K562 (cell line): Measurements from ENCODE around the gene SERAC1. TPM values are rescaled to one million over a fixed set of nuclear protein-coding genes. Genes with fewer than 3 reads are reported as not detected.

ENCODE experiments used
- BCOR ChIP-seq: fragments of 450-650 bp; IDR thresholded peaks from 2 replicates; pipeline ENCODE4 v1.6.1; 2016
- CBX3 ChIP-seq, 2 experiments: IDR thresholded peaks; 1 replicate in 1 of 2; 2 replicates in 1 of 2; pipeline ENCODE4 v1.6.1; 2012; ENCODE audit warnings: inconsistent platforms in 2 of 2, low read length in 2 of 2, borderline replicate concordance in 1 of 2, control low read depth in 1 of 2
- DNMT1 ChIP-seq: fragments of 450-650 bp; IDR thresholded peaks from 2 replicates; pipeline ENCODE4 v1.6.1; 2016; ENCODE audit warnings: antibody characterized with exemption, mild to moderate bottlenecking
- ELK1 ChIP-seq: sonication (generic); formaldehyde crosslinking; IDR thresholded peaks from 2 replicates; pipeline ENCODE4 v1.8.1; 2022; ENCODE audit warnings: missing genetic modification reagents
- EZH2 ChIP-seq: IDR thresholded peaks from 2 replicates; pipeline ENCODE4 v1.6.1; 2012; ENCODE audit warnings: low read depth, mild to moderate bottlenecking, inconsistent platforms, low read length, borderline replicate concordance
- HCFC1 ChIP-seq: IDR thresholded peaks from 2 replicates; pipeline ENCODE4 v1.6.1; 2012; ENCODE audit warnings: low read depth, low read length, improper control_type of control experiment
- HDGF ChIP-seq: fragments of 450-650 bp; IDR thresholded peaks from 2 replicates; pipeline ENCODE4 v1.6.1; 2016
- IRF9 ChIP-seq: fragments of 450-650 bp; IDR thresholded peaks from 2 replicates; pipeline ENCODE4 v1.6.1; 2016; ENCODE audit warnings: missing biosample characterization, missing genetic modification characterization
- LCOR ChIP-seq: sonication (generic); formaldehyde crosslinking; IDR thresholded peaks from 2 replicates; pipeline ENCODE4 v1.8.0; 2022; ENCODE audit warnings: mild to moderate bottlenecking, missing genetic modification reagents
- NFE2L1 ChIP-seq: fragments of 450-650 bp; IDR thresholded peaks from 2 replicates; pipeline ENCODE4 v1.6.1; 2016; ENCODE audit warnings: missing genetic modification characterization, low read depth, mild to moderate bottlenecking, missing compliant biosample characterization, moderate library complexity, borderline replicate concordance
- PHB2 ChIP-seq: fragments of 450-650 bp; IDR thresholded peaks from 2 replicates; pipeline ENCODE4 v1.6.1; 2017; ENCODE audit warnings: low read depth
- RAD21 ChIP-seq, 2 experiments: fragments of 250-450 bp in 1 of 2; fragments of 450-650 bp in 1 of 2; sonication (Bioruptor Pico) in 1 of 2; formaldehyde crosslinking in 1 of 2; IDR thresholded peaks in 1 of 2; conservative IDR thresholded peaks in 1 of 2; 2 replicates each; pipeline versions ENCODE4 v1.4.0 to v1.8.0; 2020 to 2022; ENCODE audit warnings: mild to moderate bottlenecking in 2 of 2, moderate library complexity in 1 of 2
- RBFOX2 ChIP-seq: fragments of 200-400 bp; formaldehyde crosslinking; IDR thresholded peaks from 2 replicates; pipeline ENCODE4 v1.6.1; 2017; ENCODE audit warnings: low read depth, mild to moderate bottlenecking, low read length, moderate library complexity
- RFX5 ChIP-seq: IDR thresholded peaks from 2 replicates; pipeline ENCODE4 v1.6.1; 2011; ENCODE audit warnings: low read depth, mild to moderate bottlenecking, improper control_type of control experiment, low read length
- TARDBP ChIP-seq: fragments of 450-650 bp; IDR thresholded peaks from 2 replicates; pipeline ENCODE4 v1.6.1; 2016
- TEAD2 ChIP-seq: fragments of 450-650 bp; IDR thresholded peaks from 2 replicates; pipeline ENCODE4 v1.6.1; 2016; ENCODE audit warnings: missing genetic modification characterization, control low read depth, missing compliant biosample characterization
- U2AF1 ChIP-seq: fragments of 200-400 bp; formaldehyde crosslinking; optimal IDR thresholded peaks from 2 replicates; pipeline ENCODE3; 2017; ENCODE audit warnings: mild to moderate bottlenecking, low read depth, low read length, moderate library complexity
- XRCC3 ChIP-seq: fragments of 450-650 bp; IDR thresholded peaks from 2 replicates; pipeline ENCODE4 v1.6.1; 2017; ENCODE audit warnings: mild to moderate bottlenecking, moderate library complexity
- ZBTB49 ChIP-seq: sonication (generic); formaldehyde crosslinking; IDR thresholded peaks from 2 replicates; pipeline ENCODE4 v1.8.0; 2022; ENCODE audit warnings: missing genetic modification reagents, mild to moderate bottlenecking, borderline replicate concordance
- ZKSCAN8 ChIP-seq: fragments of 200-800 bp; sonication (Bioruptor generic); IDR thresholded peaks from 2 replicates; pipeline ENCODE4 v1.6.1; 2016; ENCODE audit warnings: missing genetic modification characterization, missing compliant biosample characterization
- ZNF133 ChIP-seq: fragments of 250-450 bp; sonication (Bioruptor Pico); IDR thresholded peaks from 2 replicates; pipeline ENCODE4 v1.4.0; 2020; ENCODE audit warnings: mild to moderate bottlenecking
- ZNF282 ChIP-seq: sonication (generic); formaldehyde crosslinking; IDR thresholded peaks from 2 replicates; pipeline ENCODE4 v1.8.1; 2023; ENCODE audit warnings: missing genetic modification reagents
- ZNF639 ChIP-seq, 2 experiments: fragments of 200-800 bp in 1 of 2; sonication (Bioruptor generic) in 1 of 2; sonication (generic) in 1 of 2; formaldehyde crosslinking in 1 of 2; IDR thresholded peaks in 1 of 2; conservative IDR thresholded peaks in 1 of 2; 2 replicates each; pipeline versions ENCODE4 v1.5.0 to v1.6.1; 2016 to 2020; ENCODE audit warnings: missing compliant biosample characterization in 1 of 2, missing genetic modification characterization in 1 of 2, missing genetic modification reagents in 1 of 2
- ZNF764 ChIP-seq: fragments of 250-450 bp; sonication (Bioruptor Pico); IDR thresholded peaks from 2 replicates; pipeline ENCODE4 v1.4.0; 2020; ENCODE audit warnings: low read depth, mild to moderate bottlenecking, moderate library complexity
- polyA plus RNA-seq, 8 experiments: library from polyadenylated mRNA; depleted of rRNA in 4 of 8; stranded (reverse) in 5 of 8; unstranded in 3 of 8; fragments of >200 nt; fragmentation: Nextera tagmentation in 2 of 8; fragmentation: Illumina TruSeq in 1 of 8; extraction: Ambion mirVana in 2 of 8; extraction: Trizol in 1 of 8; gene quantifications; 2 replicates each; pipeline versions ENCODE4 v1.2.1 to v1.2.3, GENCODE V29; 2011 to 2014; ENCODE audit warnings: inconsistent platforms in 1 of 8, missing spikeins in 1 of 8
- total RNA-seq, 7 experiments: library from RNA; depleted of rRNA in 6 of 7; stranded (reverse); fragments of >200 nt in 6 of 7; fragmentation: Illumina TruSeq in 2 of 7; extraction: Trizol in 2 of 7; gene quantifications; 2 replicates each; pipeline versions ENCODE4 v1.2.1 to v1.2.3, GENCODE V29; 2011 to 2021; ENCODE audit warnings: low replicate concordance in 1 of 7

Gene SERAC1
- total and polyA plus RNA-seq, 9 of the 15 experiments (the other 6 are each of a cell fraction or from before 2014, with no cell fraction given) = 1.8 to 6.2 (median 2.8) TPM

GRCh38 chr6:158213925-158214674 lies 46.0 kb upstream of the SERAC1 start (continued):
- TF ChIP-seq ZKSCAN8 (CRISPR knock-in tag) (no peak), RBFOX2 (no peak), ELK1 (CRISPR knock-in tag) (no peak), ZNF282 (CRISPR knock-in tag) (no peak), DNMT1 (no peak), PHB2 (no peak), BCOR (peak; percentile 68; the same call in 1 of the 2 replicates), XRCC3 (no peak), ZNF133 (no peak), CBX3 (IDR thresholded peaks at IDR 0.05; ENCODE audit: borderline replicate concordance in 1 of 2, low read length in 2 of 2) (no peak; a peak in 1 of 3 replicates), U2AF1 (no peak), LCOR (no peak), HCFC1 (no peak), RFX5 (no peak), ZNF639 (CRISPR knock-in tag; conservative IDR thresholded peaks at IDR 0.05 in 1 of 2, IDR thresholded peaks at IDR 0.05 in 1 of 2) (no peak), RAD21 (CRISPR knock-in tag; conservative IDR thresholded peaks at IDR 0.05 in 1 of 2, IDR thresholded peaks at IDR 0.05 in 1 of 2) (peak; percentile 84 to 95), HDGF (peak; percentile 73; the same call in 1 of the 2 replicates), EZH2 (no peak), NFE2L1 (tag) (no peak), TARDBP (no peak), ZBTB49 (CRISPR knock-in tag) (no peak), TEAD2 (tag) (no peak), IRF9 (tag) (no peak), ZNF764 (CRISPR knock-in tag) (no peak)
